Panc1 (cell line): ENCODE measurements around the gene BTBD17. TPM values are rescaled to one million over a fixed set of nuclear protein-coding genes. Genes with fewer than 3 reads are reported as not detected.

Experiments
- ATAC-seq: fragments of 200-7000 bp; cut with Tn5 transposase; 2 replicates; pipeline ENCODE4 v1.9.1; 2020; ENCODE audit warnings: mild to moderate bottlenecking, moderate library complexity
- Bru-seq: library from RNA; stranded (reverse); fragments of 400-500 nt; gene quantifications from one replicate; lab custom pipeline; 2021; lab: Mats Ljungman, UMichigan
- BruChase-seq, 2 experiments: library from RNA; stranded (reverse); fragments of 400-500 nt; gene quantifications; one replicate each; lab custom pipeline; 2021; lab: Mats Ljungman, UMichigan
- BruUV-seq: library from RNA; stranded (reverse); fragments of 400-500 nt; replicated peaks from 2 replicates; lab custom pipeline; 2021; lab: Mats Ljungman, UMichigan
- CTCF ChIA-PET: fragments of 300-600 bp; sonication (Branson Sonifier 250); formaldehyde crosslinking; loops from one replicate; lab custom pipeline; 2022; ENCODE audit warnings: antibody characterized with exemption; lab: Charles Lee
- POLR2A ChIA-PET: fragments of 300-600 bp; sonication (Branson Sonifier 250); formaldehyde crosslinking; loops from one replicate; lab custom pipeline; 2022; ENCODE audit warnings: antibody characterized with exemption; lab: Charles Lee
- DNase-seq: peaks from one replicate; pipeline ENCODE4 v3.0.0-alpha.2; 2010; ENCODE audit warnings: low read depth, low spot score
- H3K27ac ChIP-seq: 2 replicates; pipeline ENCODE4 v1.5.1; 2011; ENCODE audit warnings: mild to moderate bottlenecking, low read length, inconsistent platforms
- H3K27me3 ChIP-seq: fragments of 200-500 bp; sonication (Bioruptor generic); 2 replicates; pipeline ENCODE4 v1.6.0; 2014; ENCODE audit warnings: low read length, inconsistent platforms; ENCODE audit not compliant: control insufficient read depth, insufficient read depth
- H3K36me3 ChIP-seq: fragments of 200-500 bp; sonication (Bioruptor generic); 2 replicates; pipeline ENCODE4 v1.5.1; 2014; ENCODE audit warnings: inconsistent platforms, mild to moderate bottlenecking, low read length, moderate library complexity; ENCODE audit not compliant: control insufficient read depth, insufficient read depth
- H3K4me1 ChIP-seq: 2 replicates; pipeline ENCODE4 v1.5.1; 2011; ENCODE audit warnings: inconsistent platforms, mild to moderate bottlenecking, low read length, moderate library complexity; ENCODE audit not compliant: control insufficient read depth, insufficient read depth
- H3K4me3 ChIP-seq, 2 experiments: 2 replicates each; pipeline ENCODE4 v1.5.1; 2011 to 2012; ENCODE audit warnings: low read depth in 2 of 2, low read length in 2 of 2, mild to moderate bottlenecking in 2 of 2, inconsistent platforms in 1 of 2, moderate library complexity in 1 of 2
- H3K9me3 ChIP-seq: fragments of 200-500 bp; sonication (Bioruptor generic); 2 replicates; pipeline ENCODE4 v1.5.1; 2014; ENCODE audit warnings: low read depth, mild to moderate bottlenecking, inconsistent platforms, low read length, moderate library complexity; ENCODE audit not compliant: control insufficient read depth, insufficient read depth
- CTCF ChIP-seq: fragments of 450-650 bp; IDR thresholded peaks from 2 replicates; pipeline ENCODE4 v1.5.1; 2017; ENCODE audit warnings: mild to moderate bottlenecking
- POLR2AphosphoS5 ChIP-seq: IDR thresholded peaks from 2 replicates; pipeline ENCODE4 v1.6.1; 2012; ENCODE audit warnings: mild to moderate bottlenecking, low read depth, low read length, moderate library complexity
- REST ChIP-seq, 2 experiments: IDR thresholded peaks; 2 replicates each; pipeline ENCODE4 v1.6.1; 2011 to 2012; ENCODE audit warnings: low read depth in 2 of 2, control low read depth in 1 of 2, low read length in 1 of 2, mild to moderate bottlenecking in 1 of 2, moderate library complexity in 1 of 2; ENCODE audit not compliant: insufficient read depth in 1 of 2
- SIN3A ChIP-seq: IDR thresholded peaks from 2 replicates; pipeline ENCODE4 v1.6.1; 2012; ENCODE audit warnings: low read depth, mild to moderate bottlenecking, low read length, moderate library complexity, borderline replicate concordance; ENCODE audit not compliant: insufficient read depth
- TCF7L2 ChIP-seq: IDR thresholded peaks from 2 replicates; pipeline ENCODE4 v1.6.1; 2011; ENCODE audit warnings: mild to moderate bottlenecking, low read depth, low read length, inconsistent platforms
- in situ Hi-C: cut with HindIII; loops from 2 replicates; pipeline ENCODE4 v1.10.0; 2016; ENCODE audit warnings: low sequenced_read_pairs, low pct_unique_long_range_greater_than_20kb
- intact Hi-C: fragments of 100-400 bp; cut with micrococcal nuclease; formaldehyde crosslinking; loops from one replicate; pipeline ENCODE4 v1.10.0; 2022; ENCODE audit not compliant: unreplicated experiment
- long read RNA-seq: library from polyadenylated mRNA; unstranded; transcript quantifications from one replicate; pipeline ENCODE4 v2.0.0, GENCODE V29; 2021; ENCODE audit not compliant: unreplicated experiment
- polyA plus RNA-seq: library from polyadenylated mRNA; unstranded; fragments of >200 nt; gene quantifications from one replicate; pipeline ENCODE4 v1.2.1, GENCODE V29; 2012; ENCODE audit warnings: missing spikeins; ENCODE audit not compliant: insufficient read length
- total RNA-seq: library from RNA; stranded (reverse); gene quantifications from one replicate; pipeline ENCODE4 v1.2.1, GENCODE V29; 2021; ENCODE audit not compliant: unreplicated experiment

The BTBD17 gene
- total RNA-seq, result not detected
- not detected for polyA plus RNA-seq
- not detected for Bru-seq, nascent RNA
- BruChase-seq, experiment 1, labeled RNA remaining after a 2-hour chase, result not detected
- not detected for BruChase-seq, experiment 2, labeled RNA remaining after a 6-hour chase
- long read RNA-seq, result 0 reads

- Histone ChIP-seq H3K36me3 (no peaks in the 10 kb centered on the region), H3K4me1 (no peaks in the 10 kb centered on the region), H3K27ac (no peak within 1 kb of the TSS), H3K4me3 (no peak within 1 kb of the TSS), H3K9me3 (no peaks in the 10 kb centered on the region), H3K27me3 (no peaks in the 10 kb centered on the region; the same call in 1 of the 2 replicates)
- DNase-seq (no peak), ATAC-seq (peak; percentile 85)
- TF ChIP-seq SIN3A (no peak), POLR2AphosphoS5 (no peak), TCF7L2 (no peak), REST (IDR thresholded peaks at IDR 0.05; ENCODE audit: insufficient read depth in 1 of 2, low read depth in 2 of 2, low read length in 1 of 2) (0 out of 4 replicates have a peak, but pooled peaks of 1 of the 2 experiments have one; percentile 40), CTCF (peak; percentile 94)
- intact Hi-C loops (no loop called here), in situ Hi-C loops (no loop called here)
- ChIA-PET POLR2A (no interaction called here), CTCF (interaction anchor here (0.6 to 1.9 kb wide), 5 partner anchors 8 to 96 kb away, joined by 3 to 9 read pairs (median 5); no protein-coding TSS in a partner anchor)
- no TSS peak for BruUV-seq
Observed at GRCh38 chr17:74361230-74362068, at the start of gene BTBD17. BTBD17 (minus strand) TSS chr17:74361868; CDS start chr17:74361819, 49 bp downstream.

- no peaks in the 10 kb centered on the region for H3K4me1 ChIP-seq
- peak; percentile 50; the same call in 1 of the 2 replicates for ATAC-seq
Observed at GRCh38 chr17:74410001-74410443, 48.4 kb upstream of the BTBD17 start.

More at GRCh38 chr17:74410001-74410443, 48.4 kb upstream of the BTBD17 start:
- intact Hi-C loops (no loop called here), in situ Hi-C loops (no loop called here)
- no TSS peak for BruUV-seq
- Histone ChIP-seq H3K9me3 (no peaks in the 10 kb centered on the region), H3K4me3 (no peak overlapping the region), H3K27ac (no peak overlapping the region), H3K36me3 (no peaks in the 10 kb centered on the region), H3K27me3 (no peaks in the 10 kb centered on the region)
- no peak for DNase-seq
- ChIA-PET POLR2A (no interaction called here), CTCF (no interaction called here)
- TF ChIP-seq CTCF (no peak), SIN3A (no peak), POLR2AphosphoS5 (no peak), TCF7L2 (no peak), REST (IDR thresholded peaks at IDR 0.05; ENCODE audit: insufficient read depth in 1 of 2, low read depth in 2 of 2, low read length in 1 of 2) (no peak)
